ENCODE measurements around the gene STARD13. TPM values are rescaled to one million over a fixed set of nuclear protein-coding genes. Genes with fewer than 3 reads are reported as not detected.

The STARD13 gene
- total RNA-seq, 2 donors from 2014 or later, result 0.50 TPM; not detected in 1

DNA sequence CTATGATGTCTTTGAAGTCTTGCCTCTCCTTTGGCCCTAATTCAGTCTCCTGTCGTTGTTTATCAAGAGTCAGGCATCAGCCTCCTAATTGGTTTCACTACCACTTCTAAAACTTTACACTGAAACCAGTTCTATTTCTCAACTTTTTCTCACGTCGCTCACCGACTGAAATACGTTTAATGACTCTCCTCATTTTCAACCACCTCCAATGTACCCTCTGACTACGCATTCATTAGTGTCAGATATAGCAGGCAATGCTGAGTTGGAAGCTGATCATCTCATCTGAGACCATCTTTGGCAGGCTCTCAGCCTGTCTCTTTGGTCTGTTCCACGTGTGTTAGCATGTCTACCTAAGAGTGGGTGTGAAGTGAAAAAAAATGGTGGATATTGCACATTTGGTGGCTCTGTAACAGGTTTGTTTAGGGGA is 141.2 kb downstream of the STARD13 start:
- DNase-seq (ENCODE audit: low spot score) (no peak), ATAC-seq (no peak)
- Mint-ChIP-seq H3K9me3 (peaks cover 6% of the 10 kb centered on the region), H3K27ac (peak overlapping the region in 1 of 2 donors; percentile 42), H3K27me3 (peaks cover 4 to 7% of the 10 kb centered on the region in 2 donors), H3K4me3 (no peak overlapping the region), H3K4me1 (ENCODE audit: low read depth in 2 of 2) (peaks cover 3 to 23% of the 10 kb centered on the region in 2 donors), H3K36me3 (peaks cover 18% of the 10 kb centered on the region)

DNA sequence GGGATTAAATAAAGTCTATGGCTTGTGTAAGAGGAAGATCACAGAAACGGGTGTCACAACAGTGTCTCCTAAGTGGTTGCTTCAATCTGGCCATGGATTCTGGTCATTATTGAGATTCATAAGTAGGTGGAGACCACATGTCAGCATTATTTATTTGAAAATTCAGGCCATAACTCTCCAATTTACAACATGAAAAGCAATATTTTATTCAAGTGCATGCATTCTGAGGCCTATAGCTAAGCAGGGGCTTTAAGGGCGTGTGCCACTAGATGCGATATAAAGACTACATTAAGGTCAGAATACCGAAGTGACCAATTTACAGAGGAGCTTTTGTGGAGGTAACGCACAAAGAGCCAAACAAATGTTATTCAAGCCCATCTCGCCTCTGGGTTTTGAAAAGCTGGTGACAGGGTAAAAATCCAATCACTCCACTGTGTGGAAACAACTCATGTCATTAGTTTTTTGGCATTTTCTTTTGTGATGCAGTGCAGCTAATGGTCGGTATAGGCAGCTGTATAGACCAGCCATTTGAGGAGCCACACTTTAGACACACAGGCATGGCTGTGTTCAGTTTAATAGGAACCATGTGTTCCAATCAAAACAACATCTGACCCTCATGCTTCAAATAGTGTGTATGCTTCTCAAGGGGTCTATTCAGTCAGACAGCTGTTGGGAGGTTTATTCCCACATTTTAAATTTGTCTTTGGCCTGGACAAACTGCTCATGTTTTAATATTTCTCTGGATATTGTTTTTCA is 145.6 kb downstream of the STARD13 start:
- H3K4me3 Mint-ChIP-seq, result no peak overlapping the region
- peaks cover 9% of the 10 kb centered on the region for H3K36me3 Mint-ChIP-seq
- H3K4me1 Mint-ChIP-seq (ENCODE audit: low read depth in 2 of 2), result peaks cover 0 to 8% of the 10 kb centered on the region in 2 donors
- H3K27ac Mint-ChIP-seq, result no peak overlapping the region
- no peak for DNase-seq (ENCODE audit: low spot score)
- peaks cover 6% of the 10 kb centered on the region for H3K9me3 Mint-ChIP-seq
- ATAC-seq, result no peak
- peaks cover 2 to 7% of the 10 kb centered on the region in 2 donors for H3K27me3 Mint-ChIP-seq

DNA sequence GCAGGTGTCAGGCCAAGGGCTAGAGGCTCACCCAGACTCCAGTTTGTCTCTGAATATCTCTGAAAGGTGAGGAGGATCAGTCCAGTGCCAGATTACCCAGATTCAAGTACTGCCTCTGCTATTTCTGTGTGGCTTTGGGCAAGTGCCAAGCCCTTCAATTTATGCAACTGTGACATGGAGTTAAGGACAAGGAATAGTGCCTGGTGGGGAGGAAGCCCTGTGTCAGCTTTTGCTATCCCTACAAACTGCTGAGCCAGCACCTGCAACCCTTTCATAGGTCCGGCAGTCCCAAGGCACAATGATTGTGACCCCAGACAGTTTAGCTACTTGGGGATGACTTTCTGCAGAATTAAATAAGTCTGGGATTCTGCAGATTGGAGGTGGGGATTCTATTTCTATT is 146.4 kb downstream of the STARD13 start:
- Mint-ChIP-seq H3K4me3 (no peak overlapping the region), H3K9me3 (peaks cover 2% of the 10 kb centered on the region)

DNA sequence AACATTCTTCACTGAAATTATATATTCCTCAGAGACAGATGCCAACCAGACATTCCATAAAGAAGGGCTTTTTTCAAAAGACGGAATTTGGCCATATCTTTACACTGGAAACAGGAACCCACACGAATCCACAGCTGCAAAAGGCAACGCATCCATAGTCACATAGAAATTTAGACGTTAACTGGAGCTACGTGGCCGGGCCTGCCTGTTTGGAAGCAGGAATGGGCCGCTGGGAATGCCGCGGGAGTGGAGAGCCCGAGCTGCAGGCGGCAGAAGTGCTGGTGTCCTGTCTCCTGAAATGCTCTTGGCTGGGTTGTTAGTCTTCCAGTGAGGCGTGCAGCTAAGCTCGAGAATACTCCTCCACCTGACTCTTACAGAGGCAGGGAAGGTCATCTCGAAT is 147.1 kb downstream of the STARD13 start:
- no peaks in the 10 kb centered on the region for H3K27me3 Mint-ChIP-seq
- no peak for ATAC-seq
- DNase-seq (ENCODE audit: low spot score), result no peak
- no peak overlapping the region for H3K4me3 Mint-ChIP-seq
- H3K27ac Mint-ChIP-seq, result no peak overlapping the region
- no peaks in the 10 kb centered on the region for H3K36me3 Mint-ChIP-seq
- no peaks in the 10 kb centered on the region for H3K9me3 Mint-ChIP-seq
- H3K4me1 Mint-ChIP-seq (ENCODE audit: low read depth in 2 of 2), result no peaks in the 10 kb centered on the region

More for the DNA sequence above, 146.4 kb downstream of the STARD13 start:
- peaks cover 0 to 2% of the 10 kb centered on the region in 2 donors for H3K27me3 Mint-ChIP-seq
- DNase-seq (ENCODE audit: low spot score) (no peak), ATAC-seq (no peak)
- no peaks in the 10 kb centered on the region for H3K4me1 Mint-ChIP-seq (ENCODE audit: low read depth in 2 of 2)
- no peak overlapping the region for H3K27ac Mint-ChIP-seq
- peaks cover 2% of the 10 kb centered on the region for H3K36me3 Mint-ChIP-seq

DNA sequence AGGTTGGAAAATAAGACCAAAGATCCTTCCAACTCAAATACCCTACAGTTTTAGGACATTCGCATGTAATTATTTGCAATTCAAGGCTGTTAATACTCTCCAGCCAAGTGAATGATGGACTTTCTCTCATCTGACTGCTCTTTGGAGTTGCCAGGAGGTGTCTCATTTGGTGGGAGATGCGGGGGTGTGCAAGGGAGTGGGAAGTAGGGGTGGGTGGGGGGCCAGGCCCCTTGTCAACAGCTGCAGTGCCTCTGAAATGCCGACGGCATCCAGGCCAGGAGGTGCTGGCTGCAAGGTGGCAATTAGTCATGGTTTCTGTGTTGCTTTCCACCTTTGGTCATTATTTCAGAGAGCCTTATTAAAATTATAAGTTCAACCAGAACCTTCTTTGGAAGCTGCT is 147.8 kb downstream of the STARD13 start:
- H3K27me3 Mint-ChIP-seq, result no peaks in the 10 kb centered on the region

DNA sequence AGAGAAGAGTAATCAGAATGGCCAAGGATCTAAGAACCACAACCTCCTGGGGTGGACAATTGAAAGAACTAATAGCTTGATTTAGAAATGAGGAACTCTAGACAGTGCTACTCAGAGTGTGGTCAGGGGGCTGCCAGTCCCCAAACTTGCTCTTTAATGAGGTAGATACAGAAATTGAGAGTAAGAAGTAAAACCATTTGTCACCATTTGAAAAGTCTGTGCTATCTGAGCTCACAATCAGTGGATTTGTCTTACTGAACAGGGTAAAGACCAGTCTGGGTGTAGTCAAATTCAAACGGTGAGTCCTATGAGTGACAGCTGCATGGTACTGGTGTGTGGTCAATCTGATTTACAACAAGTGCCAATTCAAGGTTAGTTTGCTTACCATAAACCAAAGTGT is 150.5 kb downstream of the STARD13 start:
- ATAC-seq, result no peak
- H3K4me1 Mint-ChIP-seq (ENCODE audit: low read depth in 2 of 2), result no peaks in the 10 kb centered on the region
- H3K27me3 Mint-ChIP-seq, result no peaks in the 10 kb centered on the region
- no peak overlapping the region for H3K27ac Mint-ChIP-seq
- H3K4me3 Mint-ChIP-seq, result no peak overlapping the region
- DNase-seq (ENCODE audit: low spot score), result no peak
- H3K36me3 Mint-ChIP-seq, result no peaks in the 10 kb centered on the region
- H3K9me3 Mint-ChIP-seq, result no peaks in the 10 kb centered on the region

More for the DNA sequence above, 147.8 kb downstream of the STARD13 start:
- Mint-ChIP-seq H3K4me1 (ENCODE audit: low read depth in 2 of 2) (no peaks in the 10 kb centered on the region), H3K9me3 (no peaks in the 10 kb centered on the region), H3K4me3 (no peak overlapping the region), H3K27ac (no peak overlapping the region), H3K36me3 (no peaks in the 10 kb centered on the region)
- ATAC-seq (no peak), DNase-seq (ENCODE audit: low spot score) (no peak)

DNA sequence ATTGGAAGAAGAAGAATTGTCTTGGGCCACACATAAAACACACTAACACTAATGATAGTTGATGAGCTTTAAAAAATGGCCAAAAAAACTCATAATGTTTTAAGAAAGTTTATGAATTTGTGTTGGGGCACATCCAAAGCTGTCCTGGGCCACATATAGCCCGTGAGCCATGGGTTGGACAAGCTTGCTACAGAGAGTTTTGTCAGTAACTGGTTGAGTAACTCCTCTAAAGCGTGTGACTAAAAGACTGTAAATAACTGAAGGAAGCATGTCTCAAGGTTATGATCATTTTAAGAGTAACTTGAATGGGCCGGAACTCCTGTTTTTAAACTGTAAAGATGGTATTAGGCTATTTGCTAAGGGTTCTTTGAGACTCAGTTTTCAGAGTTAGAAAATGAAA is 151.3 kb downstream of the STARD13 start:
- H3K4me1 Mint-ChIP-seq (ENCODE audit: low read depth in 2 of 2), result no peaks in the 10 kb centered on the region
- H3K4me3 Mint-ChIP-seq, result no peak overlapping the region
- ATAC-seq, result no peak
- H3K27me3 Mint-ChIP-seq, result no peaks in the 10 kb centered on the region
- H3K27ac Mint-ChIP-seq, result no peak overlapping the region
- no peaks in the 10 kb centered on the region for H3K36me3 Mint-ChIP-seq
- DNase-seq (ENCODE audit: low spot score), result no peak
- H3K9me3 Mint-ChIP-seq, result no peaks in the 10 kb centered on the region

DNA sequence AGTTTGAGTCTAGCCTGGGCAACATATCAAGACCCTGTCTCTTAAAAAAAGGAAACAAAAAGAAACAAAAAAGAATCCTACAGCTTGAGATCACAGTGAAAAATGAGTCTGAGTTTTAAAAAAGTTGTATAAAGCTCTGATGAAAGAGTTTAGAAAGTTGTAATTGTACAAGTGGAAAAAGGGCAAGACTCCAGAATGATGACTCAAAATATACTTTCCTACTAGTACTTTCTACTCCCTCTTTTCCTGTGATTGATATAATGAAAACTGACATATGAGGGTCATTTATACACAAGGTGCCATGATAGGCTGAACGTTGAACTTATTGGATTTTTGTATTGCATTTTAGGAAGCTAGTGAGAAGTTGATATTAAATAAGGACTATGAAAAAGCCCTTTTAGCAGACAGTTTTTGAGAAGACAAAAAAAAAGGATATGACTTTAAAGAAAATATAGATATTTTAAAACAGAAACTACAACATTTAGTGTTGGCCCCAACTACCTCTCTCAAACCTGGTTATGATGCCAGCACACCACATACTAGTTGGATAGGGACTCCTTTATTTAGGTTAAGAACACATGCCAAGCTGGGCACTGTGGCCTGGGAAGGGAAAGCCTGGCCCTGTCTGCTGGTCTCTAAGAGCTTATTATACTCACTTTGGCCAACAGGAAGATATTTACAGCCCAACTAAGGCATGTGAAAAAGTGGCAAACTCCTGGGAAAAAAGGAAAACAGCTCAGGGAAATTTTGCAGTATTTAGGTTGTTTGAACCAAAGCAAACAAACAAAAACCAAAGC is 152.7 kb downstream of the STARD13 start:
- no peaks in the 10 kb centered on the region for H3K36me3 Mint-ChIP-seq
- no peaks in the 10 kb centered on the region for H3K4me1 Mint-ChIP-seq (ENCODE audit: low read depth in 2 of 2)
- ATAC-seq, result no peak
- H3K9me3 Mint-ChIP-seq, result no peaks in the 10 kb centered on the region
- H3K27ac Mint-ChIP-seq, result no peak overlapping the region
- H3K27me3 Mint-ChIP-seq, result peaks cover 0 to 5% of the 10 kb centered on the region in 2 donors
- no peak for DNase-seq (ENCODE audit: low spot score)
- H3K4me3 Mint-ChIP-seq, result no peak overlapping the region

DNA sequence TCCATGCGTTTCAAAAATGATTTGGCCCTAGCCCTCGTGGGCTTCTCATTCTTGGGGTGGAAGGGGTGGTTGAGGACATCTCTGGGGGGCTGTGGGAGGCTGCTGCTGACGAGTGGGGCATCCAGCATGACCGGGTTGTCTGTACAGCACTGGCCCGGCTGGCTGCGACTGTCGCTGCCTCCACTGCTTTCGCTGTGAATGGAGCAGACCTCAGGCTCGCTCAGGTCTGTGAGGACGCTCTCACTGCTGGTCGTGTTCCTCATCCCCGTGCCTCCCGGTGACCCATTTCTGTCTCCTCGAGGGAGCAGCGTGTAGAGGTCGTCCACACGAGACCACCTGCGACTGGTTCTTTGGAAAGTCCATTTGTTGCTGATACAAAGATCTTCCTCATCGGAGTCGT is 155.7 kb downstream of the STARD13 start:
- H3K27me3 Mint-ChIP-seq, result peaks cover 0 to 11% of the 10 kb centered on the region in 2 donors
- ATAC-seq, result no peak
- H3K27ac Mint-ChIP-seq, result no peak overlapping the region
- no peak for DNase-seq (ENCODE audit: low spot score)
- H3K4me3 Mint-ChIP-seq, result no peak overlapping the region
- H3K36me3 Mint-ChIP-seq, result no peaks in the 10 kb centered on the region
- no peaks in the 10 kb centered on the region for H3K4me1 Mint-ChIP-seq (ENCODE audit: low read depth in 2 of 2)
- H3K9me3 Mint-ChIP-seq, result no peaks in the 10 kb centered on the region

DNA sequence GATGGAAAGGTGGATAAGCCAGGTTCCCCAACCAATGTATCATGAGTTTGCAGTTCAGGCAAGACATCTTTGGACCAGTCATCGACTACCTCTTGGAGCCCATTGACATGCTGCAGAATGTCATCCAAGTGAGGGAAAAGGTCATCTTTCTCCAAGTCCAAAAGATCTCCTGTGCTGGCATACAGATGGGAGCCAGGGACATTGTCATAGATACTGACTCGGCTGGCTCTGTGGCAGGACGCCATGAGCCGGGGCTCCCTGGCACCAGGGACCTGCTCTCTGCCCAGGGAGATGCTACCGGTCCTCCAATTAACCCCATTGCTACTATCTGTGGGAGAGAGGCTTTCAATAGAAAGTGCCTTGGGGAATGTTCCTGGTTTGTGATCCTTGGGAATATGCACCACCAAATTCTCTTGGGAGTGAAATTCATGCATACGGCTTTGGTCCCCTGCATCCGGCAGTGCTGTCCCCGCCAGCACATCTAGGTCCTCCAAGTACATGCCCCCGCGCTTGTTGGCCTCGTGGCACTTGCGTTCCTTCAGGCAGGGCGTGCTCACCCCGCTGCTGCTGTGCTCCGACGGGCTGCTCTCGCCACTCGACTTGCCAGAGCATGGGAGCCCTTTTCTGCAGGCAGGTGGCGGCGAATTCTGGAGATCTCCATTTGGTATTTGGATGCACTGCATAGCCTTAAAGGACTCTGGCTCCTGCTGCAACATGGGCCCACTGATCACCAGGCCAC is 156.3 kb downstream of the STARD13 start:
- no peak overlapping the region for H3K4me3 Mint-ChIP-seq
- peaks cover 0 to 11% of the 10 kb centered on the region in 2 donors for H3K27me3 Mint-ChIP-seq
- ATAC-seq, result no peak
- no peaks in the 10 kb centered on the region for H3K4me1 Mint-ChIP-seq (ENCODE audit: low read depth in 2 of 2)
- H3K36me3 Mint-ChIP-seq, result no peaks in the 10 kb centered on the region
- no peak overlapping the region for H3K27ac Mint-ChIP-seq
- H3K9me3 Mint-ChIP-seq, result no peaks in the 10 kb centered on the region
- DNase-seq (ENCODE audit: low spot score), result no peak

DNA sequence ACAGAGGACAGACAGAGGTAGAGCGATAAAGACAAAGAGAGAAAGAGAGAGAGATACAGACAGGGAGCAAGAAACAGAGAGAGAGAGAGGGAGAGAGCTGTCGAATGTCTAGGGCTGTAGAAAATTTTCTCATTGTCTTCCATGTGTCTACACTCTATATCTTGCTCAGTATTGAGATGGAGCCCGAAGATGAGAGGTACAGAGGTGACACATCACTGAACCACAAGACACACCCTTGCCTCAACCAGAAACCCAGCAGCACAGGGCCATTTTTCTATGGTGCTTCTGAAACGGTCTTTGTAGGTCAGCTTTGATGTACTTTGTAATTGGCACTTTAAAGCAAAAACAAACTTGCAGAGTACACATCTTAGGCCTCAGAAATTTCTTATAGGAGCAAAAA is 157.4 kb downstream of the STARD13 start:
- ATAC-seq, result peak in 1 of 2 donors; percentile 51
- Mint-ChIP-seq H3K27ac (no peak overlapping the region), H3K36me3 (no peaks in the 10 kb centered on the region), H3K4me3 (no peak overlapping the region), H3K9me3 (no peaks in the 10 kb centered on the region), H3K27me3 (peaks cover 0 to 11% of the 10 kb centered on the region in 2 donors), H3K4me1 (ENCODE audit: low read depth in 2 of 2) (no peaks in the 10 kb centered on the region)
- no peak for DNase-seq (ENCODE audit: low spot score)

DNA sequence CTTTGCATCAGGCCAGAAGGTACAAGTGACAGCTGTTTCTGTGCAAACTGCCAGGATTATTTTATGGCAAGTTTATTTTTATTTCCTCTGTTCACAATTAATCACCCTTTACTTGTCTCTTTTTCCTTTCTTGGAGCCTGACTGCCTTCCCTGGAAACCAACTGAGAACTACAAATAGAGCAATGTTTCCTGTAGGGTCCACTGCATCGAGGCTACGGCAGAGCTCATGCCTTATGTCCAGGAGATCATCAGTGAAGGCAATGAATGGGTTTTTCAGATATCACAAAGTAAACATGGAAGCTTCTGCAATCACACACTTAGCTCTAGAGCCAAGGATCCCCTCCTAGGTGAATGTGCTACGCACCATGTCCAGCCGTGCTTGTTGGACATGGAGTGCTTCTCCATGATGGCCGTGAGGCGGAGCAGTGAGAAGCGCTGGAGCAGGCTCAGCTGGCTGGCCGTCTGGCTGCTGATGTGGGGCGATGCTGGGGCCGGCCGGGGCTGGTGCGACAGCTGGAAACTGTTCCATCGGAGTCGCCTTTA is 158.5 kb downstream of the STARD13 start:
- DNase-seq (ENCODE audit: low spot score) (no peak), ATAC-seq (no peak)
- Mint-ChIP-seq H3K27ac (no peak overlapping the region), H3K36me3 (no peaks in the 10 kb centered on the region), H3K4me1 (ENCODE audit: low read depth in 2 of 2) (no peaks in the 10 kb centered on the region), H3K27me3 (peaks cover 0 to 11% of the 10 kb centered on the region in 2 donors), H3K9me3 (no peaks in the 10 kb centered on the region), H3K4me3 (no peak overlapping the region)

DNA sequence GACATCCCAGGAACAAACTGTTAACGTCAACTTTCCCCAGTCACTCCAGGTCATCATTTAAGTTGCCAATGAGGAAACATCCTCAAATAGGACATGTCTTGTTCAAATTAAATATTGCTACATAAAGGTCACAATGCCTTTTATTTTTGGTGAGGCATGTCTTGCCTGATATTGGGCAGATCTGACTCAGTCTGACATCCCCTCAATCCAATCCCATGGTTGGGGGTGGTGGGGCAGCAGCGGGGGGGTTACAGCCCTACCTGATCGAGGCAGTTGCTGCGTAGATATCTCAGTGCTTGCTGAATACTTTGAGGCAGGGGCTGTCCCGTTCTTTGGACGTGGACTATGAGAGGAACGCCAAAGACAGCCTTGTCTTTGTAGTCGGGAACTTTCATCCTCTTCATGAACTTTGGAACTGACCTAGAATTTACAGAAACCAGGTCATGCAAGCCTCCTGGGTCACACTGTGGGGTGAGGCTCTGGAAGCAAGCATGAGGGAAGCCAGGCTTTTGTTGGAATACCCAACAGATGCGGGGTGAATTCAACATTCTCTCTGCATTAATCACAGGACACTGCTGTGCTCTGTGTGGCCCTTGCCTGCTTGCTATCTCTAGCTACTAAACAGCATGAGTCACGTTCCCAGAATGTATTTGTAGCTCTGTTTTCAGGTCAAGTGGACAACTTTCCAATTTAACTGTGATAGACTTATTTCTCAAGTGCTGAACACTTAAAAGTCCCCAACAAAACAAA is 159.6 kb downstream of the STARD13 start:
- DNase-seq (ENCODE audit: low spot score) (no peak), ATAC-seq (no peak)
- no peaks in the 10 kb centered on the region for H3K9me3 Mint-ChIP-seq
- H3K4me3 Mint-ChIP-seq, result no peak overlapping the region
- no peak overlapping the region for H3K27ac Mint-ChIP-seq
- no peaks in the 10 kb centered on the region for H3K36me3 Mint-ChIP-seq
- no peaks in the 10 kb centered on the region for H3K4me1 Mint-ChIP-seq (ENCODE audit: low read depth in 2 of 2)
- H3K27me3 Mint-ChIP-seq, result peaks cover 0 to 11% of the 10 kb centered on the region in 2 donors
